GM23338 (cell line): ENCODE results near the gene DLG2. TPM values are rescaled to one million over a fixed set of nuclear protein-coding genes. Genes with fewer than 3 reads are reported as not detected.
"Not testable (repeated sequence)": the region's sequence is repeated elsewhere in the genome, so short reads cannot be mapped to it uniquely, and the experiment has no call there.

Experiments used
- ATAC-seq: fragments of 200-7000 bp; cut with Tn5 transposase; 3 replicates; pipeline ENCODE4 v1.9.1; 2020
- DNase-seq: peaks from one replicate; pipeline ENCODE4 v3.0.0-alpha.2; 2015; ENCODE audit warnings: low spot score
- H2AFZ ChIP-seq: fragments of 200-600 bp; sonication (generic); 2 replicates; pipeline ENCODE4 v1.8.0; 2016; ENCODE audit warnings: antibody characterized with exemption, mild to moderate bottlenecking, moderate library complexity
- H3F3A ChIP-seq: fragments of 200-600 bp; sonication (generic); replicated peaks from 2 replicates; pipeline ENCODE4 v1.8.0; 2017; ENCODE audit warnings: antibody characterized with exemption, mixed run types, low read depth
- H3K27ac ChIP-seq: fragments of 200-600 bp; sonication (generic); 2 replicates; pipeline ENCODE4 v1.6.1; 2016; ENCODE audit warnings: low read depth
- H3K27me3 ChIP-seq: fragments of 200-600 bp; sonication (generic); 2 replicates; pipeline ENCODE4 v1.8.0; 2016; ENCODE audit warnings: mild to moderate bottlenecking, mixed run types, moderate library complexity; ENCODE audit not compliant: insufficient read depth
- H3K36me3 ChIP-seq: fragments of 200-600 bp; sonication (generic); 2 replicates; pipeline ENCODE4 v1.8.0; 2016; ENCODE audit warnings: mild to moderate bottlenecking; ENCODE audit not compliant: insufficient read depth
- H3K4me1 ChIP-seq: fragments of 200-600 bp; sonication (generic); 2 replicates; pipeline ENCODE4 v1.8.0; 2016; ENCODE audit warnings: mild to moderate bottlenecking, moderate library complexity; ENCODE audit not compliant: insufficient read depth
- H3K4me2 ChIP-seq: fragments of 200-600 bp; sonication (generic); 2 replicates; pipeline ENCODE4 v1.7.1; 2017; ENCODE audit warnings: mixed run types
- H3K4me3 ChIP-seq: fragments of 200-600 bp; sonication (generic); 2 replicates; pipeline ENCODE4 v1.6.1; 2016; ENCODE audit warnings: mixed run types
- H3K79me2 ChIP-seq: fragments of 200-600 bp; sonication (generic); replicated peaks from 2 replicates; pipeline ENCODE4 v1.8.0; 2017; ENCODE audit warnings: mild to moderate bottlenecking; ENCODE audit not compliant: insufficient read depth
- H3K9me2 ChIP-seq: fragments of 200-600 bp; sonication (generic); 2 replicates; pipeline ENCODE4 v1.8.0; 2017; ENCODE audit not compliant: insufficient read depth
- H4K20me1 ChIP-seq: fragments of 200-600 bp; sonication (generic); replicated peaks from 2 replicates; pipeline ENCODE4 v1.8.0; 2017; ENCODE audit warnings: mild to moderate bottlenecking; ENCODE audit not compliant: insufficient read depth
- H3K27ac Mint-ChIP-seq: 2 replicates; pipeline ENCODE4 v1.8.0; 2020; ENCODE audit warnings: inconsistent platforms, mild to moderate bottlenecking, moderate library complexity, mixed read lengths
- H3K27me3 Mint-ChIP-seq: 3 replicates; pipeline ENCODE4 v1.8.0; 2022; ENCODE audit warnings: low read depth, mild to moderate bottlenecking, moderate library complexity, mixed read lengths, inconsistent platforms; ENCODE audit not compliant: insufficient read depth, poor library complexity
- H3K36me3 Mint-ChIP-seq: 3 replicates; pipeline ENCODE4 v1.8.0; 2021; ENCODE audit warnings: low read depth, mild to moderate bottlenecking, inconsistent platforms, moderate library complexity, mixed read lengths
- H3K4me1 Mint-ChIP-seq: 3 replicates; pipeline ENCODE4 v1.8.0; 2020; ENCODE audit warnings: mild to moderate bottlenecking, inconsistent platforms, mixed read lengths
- H3K4me3 Mint-ChIP-seq: 3 replicates; pipeline ENCODE4 v1.8.0; 2021; ENCODE audit warnings: moderate library complexity, mild to moderate bottlenecking, inconsistent platforms, mixed read lengths
- H3K9me3 Mint-ChIP-seq: 3 replicates; pipeline ENCODE4 v1.8.0; 2020; ENCODE audit warnings: moderate library complexity, mild to moderate bottlenecking, inconsistent platforms, mixed read lengths
- EZH2 ChIP-seq: fragments of 200-600 bp; sonication (generic); IDR thresholded peaks from one replicate; pipeline ENCODE4 v1.8.0; 2017; ENCODE audit warnings: antibody characterized with exemption, mild to moderate bottlenecking, low read depth; ENCODE audit not compliant: unreplicated experiment
- EZH2phosphoT487 ChIP-seq: fragments of 200-600 bp; sonication (generic); IDR thresholded peaks from one replicate; pipeline ENCODE4 v1.8.1; 2018; ENCODE audit warnings: antibody characterized with exemption; ENCODE audit not compliant: unreplicated experiment
- JUNB ChIP-seq: IDR thresholded peaks from one replicate; pipeline ENCODE4 v1.6.1; 2016; ENCODE audit warnings: antibody characterized with exemption; ENCODE audit not compliant: unreplicated experiment
- ZNF114 ChIP-seq: fragments of 250-450 bp; sonication (Bioruptor Pico); IDR thresholded peaks from 2 replicates; pipeline ENCODE4 v1.5.0; 2020; ENCODE audit warnings: mild to moderate bottlenecking, moderate library complexity
- ZNF331 ChIP-seq: fragments of 250-450 bp; sonication (Bioruptor Pico); IDR thresholded peaks from 2 replicates; pipeline ENCODE4 v1.5.0; 2020; ENCODE audit warnings: low read depth, mild to moderate bottlenecking, moderate library complexity
- polyA plus RNA-seq: library from polyadenylated mRNA; unstranded; fragments of >200 nt; fragmentation: Nextera tagmentation; extraction: Ambion mirVana; gene quantifications from 2 replicates; pipeline ENCODE4 v1.2.1, GENCODE V29; 2016
- total RNA-seq: library from RNA; depleted of rRNA; stranded (reverse); fragments of >200 nt; shearing (Covaris generic); gene quantifications from 2 replicates; pipeline ENCODE4 v1.2.3, GENCODE V29; 2014
- TF ChIP-seq, protein P1 (sequence below): fragments of 250-450 bp; sonication (Bioruptor Pico); IDR thresholded peaks from 2 replicates; pipeline ENCODE4 v1.5.0; 2020; ENCODE audit warnings: mild to moderate bottlenecking, moderate library complexity
- TF ChIP-seq, protein P2 (sequence below): IDR thresholded peaks from one replicate; pipeline ENCODE4 v1.6.1; 2018; ENCODE audit warnings: antibody characterized with exemption; ENCODE audit not compliant: unreplicated experiment
- TF ChIP-seq, protein P3 (sequence below): IDR thresholded peaks from 2 replicates; pipeline ENCODE4 v1.6.1; 2016; ENCODE audit warnings: antibody characterized with exemption

Gene DLG2
- total and polyA plus RNA-seq, 2 experiments from 2014 or later, result 19.8 to 21.5 TPM

DNA sequence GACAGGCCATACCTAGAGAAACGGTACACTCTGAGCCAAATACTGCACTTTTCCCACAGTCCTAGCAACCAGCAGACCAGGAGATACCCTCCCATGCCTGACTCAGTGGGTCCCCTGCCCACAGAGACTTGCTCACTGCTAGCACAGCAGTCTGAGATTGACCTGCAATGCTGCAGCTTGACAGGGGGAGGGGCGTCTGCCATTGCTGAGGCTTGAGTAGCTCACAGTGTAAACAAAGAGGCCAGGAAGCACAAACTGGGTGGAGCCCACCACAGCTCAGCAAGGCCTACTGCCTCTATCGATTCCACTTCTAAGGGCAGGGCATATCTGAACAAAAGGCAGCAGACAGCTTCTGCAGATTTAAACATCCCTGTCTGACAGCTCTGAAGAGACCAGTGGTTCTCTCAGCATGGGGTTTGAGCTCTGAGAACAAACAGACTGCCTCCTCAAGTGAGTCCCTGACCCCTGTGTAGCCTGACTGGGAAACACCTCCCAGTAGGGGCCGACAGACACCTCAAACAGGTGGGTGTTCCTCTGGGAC lies 231.6 kb downstream of the DLG2 start:
- not testable (repeated sequence) for H3K4me3 ChIP-seq, H3K27ac Mint-ChIP-seq, H3K27me3 Mint-ChIP-seq, H3K4me3 Mint-ChIP-seq, H3K36me3 ChIP-seq, H3K27ac ChIP-seq, H2AFZ ChIP-seq, DNase-seq, H4K20me1 ChIP-seq, ATAC-seq, H3K4me2 ChIP-seq, H3F3A ChIP-seq, H3K4me1 ChIP-seq, H3K79me2 ChIP-seq, H3K4me1 Mint-ChIP-seq, H3K27me3 ChIP-seq, H3K9me2 ChIP-seq
- Mint-ChIP-seq H3K36me3 (peaks cover 21% of the 10 kb centered on the region), H3K9me3 (peaks cover 22% of the 10 kb centered on the region)

DNA sequence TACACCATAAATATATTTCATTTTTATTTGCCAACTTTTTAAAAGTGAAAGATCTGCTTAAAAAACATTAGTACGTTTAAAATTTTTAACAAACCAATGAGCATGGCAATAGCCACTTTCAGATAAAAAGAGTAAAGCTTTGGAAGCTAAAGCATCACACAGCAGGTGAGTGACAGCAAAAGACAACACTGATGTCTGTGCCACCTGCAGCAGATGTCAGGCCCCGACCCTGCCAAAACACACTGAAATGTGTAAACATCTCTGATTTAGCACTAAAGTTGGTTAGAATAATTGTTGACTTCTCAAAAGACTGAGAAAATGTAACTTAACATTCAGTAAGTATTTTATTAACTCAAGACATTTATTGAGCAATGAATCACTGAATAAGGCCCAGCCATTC lies 232.9 kb downstream of the DLG2 start:
- H3K9me2 ChIP-seq, result no peaks in the 10 kb centered on the region; the same call in 1 of the 2 replicates
- H3K4me1 Mint-ChIP-seq, result peaks cover 3% of the 10 kb centered on the region; the same call in 1 of the 3 replicates
- H3K36me3 ChIP-seq, result no peaks in the 10 kb centered on the region
- TF ChIP-seq EZH2phosphoT487 (no peak), ZNF114 (CRISPR knock-in tag) (no peak), EZH2 (no peak), JUNB (no peak), ZNF331 (CRISPR knock-in tag) (no peak)
- TF ChIP-seq, protein P1, sequence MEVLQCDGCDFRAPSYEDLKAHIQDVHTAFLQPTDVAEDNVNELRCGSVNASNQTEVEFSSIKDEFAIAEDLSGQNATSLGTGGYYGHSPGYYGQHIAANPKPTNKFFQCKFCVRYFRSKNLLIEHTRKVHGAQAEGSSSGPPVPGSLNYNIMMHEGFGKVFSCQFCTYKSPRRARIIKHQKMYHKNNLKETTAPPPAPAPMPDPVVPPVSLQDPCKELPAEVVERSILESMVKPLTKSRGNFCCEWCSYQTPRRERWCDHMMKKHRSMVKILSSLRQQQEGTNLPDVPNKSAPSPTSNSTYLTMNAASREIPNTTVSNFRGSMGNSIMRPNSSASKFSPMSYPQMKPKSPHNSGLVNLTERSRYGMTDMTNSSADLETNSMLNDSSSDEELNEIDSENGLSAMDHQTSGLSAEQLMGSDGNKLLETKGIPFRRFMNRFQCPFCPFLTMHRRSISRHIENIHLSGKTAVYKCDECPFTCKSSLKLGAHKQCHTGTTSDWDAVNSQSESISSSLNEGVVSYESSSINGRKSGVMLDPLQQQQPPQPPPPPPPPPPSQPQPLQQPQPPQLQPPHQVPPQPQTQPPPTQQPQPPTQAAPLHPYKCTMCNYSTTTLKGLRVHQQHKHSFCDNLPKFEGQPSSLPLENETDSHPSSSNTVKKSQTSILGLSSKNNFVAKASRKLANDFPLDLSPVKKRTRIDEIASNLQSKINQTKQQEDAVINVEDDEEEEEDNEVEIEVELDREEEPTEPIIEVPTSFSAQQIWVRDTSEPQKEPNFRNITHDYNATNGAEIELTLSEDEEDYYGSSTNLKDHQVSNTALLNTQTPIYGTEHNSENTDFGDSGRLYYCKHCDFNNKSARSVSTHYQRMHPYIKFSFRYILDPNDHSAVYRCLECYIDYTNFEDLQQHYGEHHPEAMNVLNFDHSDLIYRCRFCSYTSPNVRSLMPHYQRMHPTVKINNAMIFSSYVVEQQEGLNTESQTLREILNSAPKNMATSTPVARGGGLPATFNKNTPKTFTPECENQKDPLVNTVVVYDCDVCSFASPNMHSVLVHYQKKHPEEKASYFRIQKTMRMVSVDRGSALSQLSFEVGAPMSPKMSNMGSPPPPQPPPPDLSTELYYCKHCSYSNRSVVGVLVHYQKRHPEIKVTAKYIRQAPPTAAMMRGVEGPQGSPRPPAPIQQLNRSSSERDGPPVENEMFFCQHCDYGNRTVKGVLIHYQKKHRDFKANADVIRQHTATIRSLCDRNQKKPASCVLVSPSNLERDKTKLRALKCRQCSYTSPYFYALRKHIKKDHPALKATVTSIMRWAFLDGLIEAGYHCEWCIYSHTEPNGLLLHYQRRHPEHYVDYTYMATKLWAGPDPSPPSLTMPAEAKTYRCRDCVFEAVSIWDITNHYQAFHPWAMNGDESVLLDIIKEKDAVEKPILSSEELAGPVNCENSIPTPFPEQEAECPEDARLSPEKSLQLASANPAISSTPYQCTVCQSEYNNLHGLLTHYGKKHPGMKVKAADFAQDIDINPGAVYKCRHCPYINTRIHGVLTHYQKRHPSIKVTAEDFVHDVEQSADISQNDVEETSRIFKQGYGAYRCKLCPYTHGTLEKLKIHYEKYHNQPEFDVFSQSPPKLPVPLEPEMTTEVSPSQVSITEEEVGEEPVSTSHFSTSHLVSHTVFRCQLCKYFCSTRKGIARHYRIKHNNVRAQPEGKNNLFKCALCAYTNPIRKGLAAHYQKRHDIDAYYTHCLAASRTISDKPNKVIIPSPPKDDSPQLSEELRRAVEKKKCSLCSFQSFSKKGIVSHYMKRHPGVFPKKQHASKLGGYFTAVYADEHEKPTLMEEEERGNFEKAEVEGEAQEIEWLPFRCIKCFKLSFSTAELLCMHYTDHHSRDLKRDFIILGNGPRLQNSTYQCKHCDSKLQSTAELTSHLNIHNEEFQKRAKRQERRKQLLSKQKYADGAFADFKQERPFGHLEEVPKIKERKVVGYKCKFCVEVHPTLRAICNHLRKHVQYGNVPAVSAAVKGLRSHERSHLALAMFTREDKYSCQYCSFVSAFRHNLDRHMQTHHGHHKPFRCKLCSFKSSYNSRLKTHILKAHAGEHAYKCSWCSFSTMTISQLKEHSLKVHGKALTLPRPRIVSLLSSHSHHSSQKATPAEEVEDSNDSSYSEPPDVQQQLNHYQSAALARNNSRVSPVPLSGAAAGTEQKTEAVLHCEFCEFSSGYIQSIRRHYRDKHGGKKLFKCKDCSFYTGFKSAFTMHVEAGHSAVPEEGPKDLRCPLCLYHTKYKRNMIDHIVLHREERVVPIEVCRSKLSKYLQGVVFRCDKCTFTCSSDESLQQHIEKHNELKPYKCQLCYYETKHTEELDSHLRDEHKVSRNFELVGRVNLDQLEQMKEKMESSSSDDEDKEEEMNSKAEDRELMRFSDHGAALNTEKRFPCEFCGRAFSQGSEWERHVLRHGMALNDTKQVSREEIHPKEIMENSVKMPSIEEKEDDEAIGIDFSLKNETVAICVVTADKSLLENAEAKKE (CRISPR knock-in tag), result no peak
- TF ChIP-seq, protein P2, sequence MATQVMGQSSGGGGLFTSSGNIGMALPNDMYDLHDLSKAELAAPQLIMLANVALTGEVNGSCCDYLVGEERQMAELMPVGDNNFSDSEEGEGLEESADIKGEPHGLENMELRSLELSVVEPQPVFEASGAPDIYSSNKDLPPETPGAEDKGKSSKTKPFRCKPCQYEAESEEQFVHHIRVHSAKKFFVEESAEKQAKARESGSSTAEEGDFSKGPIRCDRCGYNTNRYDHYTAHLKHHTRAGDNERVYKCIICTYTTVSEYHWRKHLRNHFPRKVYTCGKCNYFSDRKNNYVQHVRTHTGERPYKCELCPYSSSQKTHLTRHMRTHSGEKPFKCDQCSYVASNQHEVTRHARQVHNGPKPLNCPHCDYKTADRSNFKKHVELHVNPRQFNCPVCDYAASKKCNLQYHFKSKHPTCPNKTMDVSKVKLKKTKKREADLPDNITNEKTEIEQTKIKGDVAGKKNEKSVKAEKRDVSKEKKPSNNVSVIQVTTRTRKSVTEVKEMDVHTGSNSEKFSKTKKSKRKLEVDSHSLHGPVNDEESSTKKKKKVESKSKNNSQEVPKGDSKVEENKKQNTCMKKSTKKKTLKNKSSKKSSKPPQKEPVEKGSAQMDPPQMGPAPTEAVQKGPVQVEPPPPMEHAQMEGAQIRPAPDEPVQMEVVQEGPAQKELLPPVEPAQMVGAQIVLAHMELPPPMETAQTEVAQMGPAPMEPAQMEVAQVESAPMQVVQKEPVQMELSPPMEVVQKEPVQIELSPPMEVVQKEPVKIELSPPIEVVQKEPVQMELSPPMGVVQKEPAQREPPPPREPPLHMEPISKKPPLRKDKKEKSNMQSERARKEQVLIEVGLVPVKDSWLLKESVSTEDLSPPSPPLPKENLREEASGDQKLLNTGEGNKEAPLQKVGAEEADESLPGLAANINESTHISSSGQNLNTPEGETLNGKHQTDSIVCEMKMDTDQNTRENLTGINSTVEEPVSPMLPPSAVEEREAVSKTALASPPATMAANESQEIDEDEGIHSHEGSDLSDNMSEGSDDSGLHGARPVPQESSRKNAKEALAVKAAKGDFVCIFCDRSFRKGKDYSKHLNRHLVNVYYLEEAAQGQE, result no peak
- TF ChIP-seq, protein P3, sequence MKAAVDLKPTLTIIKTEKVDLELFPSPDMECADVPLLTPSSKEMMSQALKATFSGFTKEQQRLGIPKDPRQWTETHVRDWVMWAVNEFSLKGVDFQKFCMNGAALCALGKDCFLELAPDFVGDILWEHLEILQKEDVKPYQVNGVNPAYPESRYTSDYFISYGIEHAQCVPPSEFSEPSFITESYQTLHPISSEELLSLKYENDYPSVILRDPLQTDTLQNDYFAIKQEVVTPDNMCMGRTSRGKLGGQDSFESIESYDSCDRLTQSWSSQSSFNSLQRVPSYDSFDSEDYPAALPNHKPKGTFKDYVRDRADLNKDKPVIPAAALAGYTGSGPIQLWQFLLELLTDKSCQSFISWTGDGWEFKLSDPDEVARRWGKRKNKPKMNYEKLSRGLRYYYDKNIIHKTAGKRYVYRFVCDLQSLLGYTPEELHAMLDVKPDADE, result no peak
- ATAC-seq, result no peak
- H3K4me3 Mint-ChIP-seq, result no peak overlapping the region
- H3K4me2 ChIP-seq, result no peak overlapping the region
- H3K9me3 Mint-ChIP-seq, result peaks cover 20% of the 10 kb centered on the region
- peaks cover 3% of the 10 kb centered on the region; the same call in 1 of the 2 replicates for H3K4me1 ChIP-seq
- H2AFZ ChIP-seq, result no peak overlapping the region
- H3K4me3 ChIP-seq, result no peak overlapping the region
- H3K27me3 ChIP-seq, result no peaks in the 10 kb centered on the region
- no peaks in the 10 kb centered on the region for H4K20me1 ChIP-seq
- no peaks in the 10 kb centered on the region for H3F3A ChIP-seq
- no peaks in the 10 kb centered on the region for H3K79me2 ChIP-seq
- no peak for DNase-seq
- peaks cover 20% of the 10 kb centered on the region for H3K36me3 Mint-ChIP-seq
- no peaks in the 10 kb centered on the region for H3K27me3 Mint-ChIP-seq
- H3K27ac Mint-ChIP-seq, result no peak overlapping the region
- H3K27ac ChIP-seq, result no peak overlapping the region
